Esophagus muscularis mucosa (tissue), 4 donors: ENCODE data around the gene MAP3K4. TPM values are rescaled to one million over a fixed set of nuclear protein-coding genes. Genes with fewer than 3 reads are reported as not detected.

ENCODE experiments used
- DNase-seq: peaks from one replicate; pipeline ENCODE4 v3.0.0-alpha.2; 2017; ENCODE audit errors: extremely low spot score
- H3K27ac ChIP-seq, 4 donors: fragments of 200-600 bp; sonication (generic); replicated peaks in 1 of 4; 1 replicate in 3 of 4; 2 replicates in 1 of 4; pipeline ENCODE4 v1.5.1; 2016 to 2019; ENCODE audit warnings: mild to moderate bottlenecking in 1 of 4
- H3K27me3 ChIP-seq, 4 donors: fragments of 200-600 bp; sonication (generic); one replicate each; pipeline versions ENCODE4 v1.5.1 to v1.6.0; 2016 to 2019
- H3K36me3 ChIP-seq, 4 donors: fragments of 200-600 bp; sonication (generic); one replicate each; pipeline ENCODE4 v1.5.1; 2016 to 2019
- H3K4me1 ChIP-seq, 4 donors: fragments of 200-600 bp; sonication (generic); one replicate each; pipeline ENCODE4 v1.5.1; 2016 to 2019
- H3K4me3 ChIP-seq, 4 donors: fragments of 200-600 bp; sonication (generic); 1 replicate in 2 of 4; 2 replicates in 2 of 4; pipeline ENCODE4 v1.5.1; 2016 to 2019; ENCODE audit warnings: mild to moderate bottlenecking in 4 of 4, moderate library complexity in 1 of 4
- H3K9me3 ChIP-seq, 4 donors: fragments of 200-600 bp; sonication (generic); 1 replicate in 3 of 4; 2 replicates in 1 of 4; pipeline ENCODE4 v1.5.1; 2016 to 2019
- EP300 ChIP-seq: sonication (generic); formaldehyde crosslinking; IDR thresholded peaks from one replicate; pipeline ENCODE4 v1.6.1; 2017; ENCODE audit warnings: antibody characterized with exemption
- POLR2A ChIP-seq: fragments of 450-650 bp; IDR thresholded peaks from one replicate; pipeline ENCODE4 v1.6.1; 2017; ENCODE audit warnings: antibody characterized with exemption, moderate library complexity, mild to moderate bottlenecking, low read depth
- POLR2AphosphoS5 ChIP-seq, 2 donors: sonication (generic); formaldehyde crosslinking; IDR thresholded peaks; one replicate each; pipeline ENCODE4 v1.6.1; 2017; ENCODE audit warnings: antibody characterized with exemption in 2 of 2
- WGBS: methylation state at CpG from one replicate; pipeline ENCODE4 v1.1.5; 2018; 5-methylcytosine and 5-hydroxymethylcytosine counted together
- intact Hi-C: fragments of 100-400 bp; cut with DNase I; formaldehyde crosslinking; loops from one replicate; pipeline ENCODE4 v1.15.1; 2023
- total RNA-seq, 4 donors: library from RNA; depleted of rRNA; stranded (reverse); fragments of >200 nt; gene quantifications; one replicate each; pipeline versions ENCODE4 v1.1.0 to v1.2.1, GENCODE V29; 2016
- TF ChIP-seq, protein P1 (sequence below), 3 experiments: fragments of 200-600 bp in 2 of 3; fragments of 450-650 bp in 1 of 3; sonication (generic) in 2 of 3; IDR thresholded peaks; one replicate each; pipeline ENCODE4 v1.5.1; 2017 to 2019; ENCODE audit warnings: antibody characterized with exemption in 3 of 3, mild to moderate bottlenecking in 2 of 3, moderate library complexity in 1 of 3

MAP3K4 gene
- total RNA-seq, 4 donors from 2014 or later, result 17.9 to 22.8 (median 21.5) TPM

DNA sequence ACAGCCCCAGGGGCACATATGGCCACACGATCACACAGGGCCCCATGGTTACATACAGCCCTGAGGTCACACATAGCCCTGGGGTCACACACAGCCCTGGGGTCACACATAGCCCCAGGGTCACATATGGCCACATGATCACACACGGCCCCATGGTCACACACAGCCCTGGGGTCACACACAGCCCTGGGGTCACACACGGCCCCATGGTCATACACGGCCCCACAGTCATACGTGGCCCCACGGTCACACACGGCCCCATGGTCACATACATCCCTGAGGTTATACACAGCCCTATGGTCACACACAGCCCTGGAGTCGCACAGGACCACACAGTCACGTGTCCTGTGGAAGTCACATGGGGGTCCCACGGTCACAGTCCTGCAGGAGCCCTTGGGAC is 162.2 kb downstream of the MAP3K4 start:
- 90% methylated on average over 4 of the region's 10 CpGs for WGBS
- Histone ChIP-seq H3K36me3 (peaks cover 0 to 76% (median 25%) of the 10 kb centered on the region in 4 donors), H3K4me1 (no peaks in the 10 kb centered on the region), H3K9me3 (no peaks in the 10 kb centered on the region), H3K27ac (no peak overlapping the region), H3K4me3 (no peak overlapping the region), H3K27me3 (no peaks in the 10 kb centered on the region)
- no peak for DNase-seq
- no peak for TF ChIP-seq POLR2AphosphoS5 (IDR thresholded peaks at IDR 0.05)
- no peak for TF ChIP-seq POLR2A
- no peak for TF ChIP-seq EP300
- TF ChIP-seq, protein P1, sequence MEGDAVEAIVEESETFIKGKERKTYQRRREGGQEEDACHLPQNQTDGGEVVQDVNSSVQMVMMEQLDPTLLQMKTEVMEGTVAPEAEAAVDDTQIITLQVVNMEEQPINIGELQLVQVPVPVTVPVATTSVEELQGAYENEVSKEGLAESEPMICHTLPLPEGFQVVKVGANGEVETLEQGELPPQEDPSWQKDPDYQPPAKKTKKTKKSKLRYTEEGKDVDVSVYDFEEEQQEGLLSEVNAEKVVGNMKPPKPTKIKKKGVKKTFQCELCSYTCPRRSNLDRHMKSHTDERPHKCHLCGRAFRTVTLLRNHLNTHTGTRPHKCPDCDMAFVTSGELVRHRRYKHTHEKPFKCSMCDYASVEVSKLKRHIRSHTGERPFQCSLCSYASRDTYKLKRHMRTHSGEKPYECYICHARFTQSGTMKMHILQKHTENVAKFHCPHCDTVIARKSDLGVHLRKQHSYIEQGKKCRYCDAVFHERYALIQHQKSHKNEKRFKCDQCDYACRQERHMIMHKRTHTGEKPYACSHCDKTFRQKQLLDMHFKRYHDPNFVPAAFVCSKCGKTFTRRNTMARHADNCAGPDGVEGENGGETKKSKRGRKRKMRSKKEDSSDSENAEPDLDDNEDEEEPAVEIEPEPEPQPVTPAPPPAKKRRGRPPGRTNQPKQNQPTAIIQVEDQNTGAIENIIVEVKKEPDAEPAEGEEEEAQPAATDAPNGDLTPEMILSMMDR (IDR thresholded peaks at IDR 0.05), result no peak
- intact Hi-C loops, result no loop called here

DNA sequence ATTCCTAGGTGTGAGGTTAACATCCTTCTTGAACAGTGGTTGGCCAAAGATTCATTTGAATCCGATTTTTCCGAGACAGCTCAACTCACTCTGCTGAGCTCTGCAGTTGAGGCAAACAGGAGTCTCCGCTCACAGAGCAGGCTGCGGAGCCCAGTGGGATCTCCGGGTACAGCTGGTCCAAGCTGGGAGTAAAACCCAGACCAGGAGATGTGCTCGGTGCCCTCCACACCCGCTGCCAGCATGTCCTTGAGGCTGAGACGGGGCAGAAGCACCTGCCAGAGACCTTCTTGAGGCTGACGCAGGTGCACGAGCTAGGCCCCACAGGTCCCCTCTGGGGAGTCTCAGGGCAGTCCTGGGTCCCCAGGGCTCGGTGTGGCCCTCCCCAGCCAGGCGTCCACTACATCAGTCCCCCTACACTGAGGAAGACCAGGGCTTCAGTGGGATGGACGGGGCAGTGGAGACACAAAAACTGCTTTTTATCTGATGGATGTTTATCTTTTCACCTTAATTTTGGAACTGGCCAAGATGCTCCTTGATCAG is 163.3 kb downstream of the MAP3K4 start:
- H3K27ac ChIP-seq, result no peak overlapping the region
- H3K36me3 ChIP-seq, result peaks cover 0 to 80% (median 30%) of the 10 kb centered on the region in 4 donors
- TF ChIP-seq EP300 (no peak), POLR2AphosphoS5 (IDR thresholded peaks at IDR 0.05) (no peak), POLR2A (no peak)
- TF ChIP-seq, protein P1 (IDR thresholded peaks at IDR 0.05), result no peak
- H3K9me3 ChIP-seq, result no peaks in the 10 kb centered on the region
- H3K27me3 ChIP-seq, result no peaks in the 10 kb centered on the region
- DNase-seq, result no peak
- intact Hi-C loops, result no loop called here
- no peak overlapping the region for H3K4me3 ChIP-seq
- H3K4me1 ChIP-seq, result no peaks in the 10 kb centered on the region
- WGBS, result 94% methylated on average over 12 of the region's 13 CpGs

DNA sequence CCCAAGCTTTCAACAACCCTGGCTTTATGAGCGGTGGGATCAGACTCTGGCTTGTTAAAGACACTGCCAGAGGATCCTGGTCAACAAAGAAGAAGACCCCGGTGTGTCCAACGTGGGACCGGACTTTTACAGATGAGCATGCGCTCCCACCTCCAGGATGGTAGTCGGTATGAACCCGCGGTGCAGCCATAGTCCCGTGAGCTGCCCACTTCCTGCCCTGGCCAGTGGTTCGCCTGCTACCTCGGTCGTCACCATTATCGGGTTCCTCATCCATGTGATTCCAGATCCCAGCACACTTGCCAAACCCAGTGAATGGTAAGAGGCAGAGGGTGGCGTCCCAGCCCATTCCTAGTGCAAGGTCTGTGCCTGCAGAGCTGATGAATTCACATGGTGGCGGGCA is 169.6 kb downstream of the MAP3K4 start:
- intact Hi-C loops, result no loop called here
- H3K4me1 ChIP-seq, result peaks cover 3 to 22% (median 13%) of the 10 kb centered on the region in 4 donors
- DNase-seq, result no peak
- H3K27me3 ChIP-seq, result no peaks in the 10 kb centered on the region
- no peak overlapping the region for H3K27ac ChIP-seq
- H3K36me3 ChIP-seq, result peaks cover 10 to 62% (median 34%) of the 10 kb centered on the region in 4 donors
- TF ChIP-seq POLR2A (no peak), EP300 (no peak), POLR2AphosphoS5 (IDR thresholded peaks at IDR 0.05) (no peak)
- TF ChIP-seq, protein P1 (IDR thresholded peaks at IDR 0.05), result no peak
- H3K9me3 ChIP-seq, result no peaks in the 10 kb centered on the region
- WGBS, result 98% methylated on average over 13 of the region's 15 CpGs
- H3K4me3 ChIP-seq, result no peak overlapping the region

DNA sequence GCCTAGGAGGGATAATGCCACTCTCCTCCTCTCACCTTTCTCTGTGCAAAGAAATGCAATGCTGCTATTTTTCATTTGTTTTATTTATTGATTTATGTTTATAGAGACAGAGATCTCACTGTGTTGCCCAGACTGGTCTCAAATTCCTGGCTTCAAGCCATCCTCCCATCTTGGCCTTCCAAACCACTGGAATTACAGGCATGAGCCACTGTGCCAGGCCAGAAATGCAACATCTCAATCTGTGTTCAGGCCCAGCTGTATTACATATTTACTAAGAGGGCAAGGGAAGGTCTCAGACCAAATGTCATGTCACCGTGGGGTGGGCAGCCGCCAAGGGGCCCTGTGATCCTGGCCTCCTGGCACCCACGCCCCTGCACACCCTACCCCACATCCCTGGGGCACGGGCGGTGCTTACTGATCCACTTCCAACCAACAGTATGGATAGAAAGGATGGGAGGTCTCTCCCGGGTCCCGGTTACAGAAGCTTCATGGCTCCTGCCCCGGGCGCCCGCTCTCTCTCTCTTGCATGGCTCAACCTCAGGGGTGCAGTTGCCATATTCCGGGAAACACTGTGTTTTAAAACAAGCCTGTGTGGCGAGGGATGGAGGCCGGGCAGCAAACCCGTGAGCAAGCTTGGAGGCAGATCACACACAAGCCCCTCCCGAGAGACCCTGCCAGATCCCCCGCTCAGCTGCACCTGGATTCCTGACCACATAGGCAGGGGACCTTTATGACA is 170.5 kb downstream of the MAP3K4 start:
- no peaks in the 10 kb centered on the region for H3K27me3 ChIP-seq
- H3K27ac ChIP-seq, result no peak overlapping the region
- DNase-seq, result no peak
- H3K36me3 ChIP-seq, result peaks cover 10 to 58% (median 35%) of the 10 kb centered on the region in 4 donors
- H3K4me1 ChIP-seq, result peaks cover 3 to 22% (median 13%) of the 10 kb centered on the region in 4 donors
- H3K4me3 ChIP-seq, result no peak overlapping the region
- 98% methylated on average over 13 of the region's 16 CpGs for WGBS
- TF ChIP-seq POLR2A, result no peak
- TF ChIP-seq POLR2AphosphoS5 (IDR thresholded peaks at IDR 0.05), result no peak
- TF ChIP-seq, protein P1 (IDR thresholded peaks at IDR 0.05), result no peak
- intact Hi-C loops, result no loop called here
- no peaks in the 10 kb centered on the region for H3K9me3 ChIP-seq
